ENCODE data around the gene ANP32B.
"Not testable (repeated sequence)": the region's sequence is repeated elsewhere in the genome, so short reads cannot be mapped to it uniquely, and the experiment has no call there.

ANP32B gene

GRCh38 chr9:97996676-97997075, 13.5 kb downstream of the ANP32B start:
- DNase-seq, result not testable (repeated sequence)

- no peak for DNase-seq
Measured at GRCh38 chr9:97997330-97998276, 14.5 kb downstream of the ANP32B start.

DNA sequence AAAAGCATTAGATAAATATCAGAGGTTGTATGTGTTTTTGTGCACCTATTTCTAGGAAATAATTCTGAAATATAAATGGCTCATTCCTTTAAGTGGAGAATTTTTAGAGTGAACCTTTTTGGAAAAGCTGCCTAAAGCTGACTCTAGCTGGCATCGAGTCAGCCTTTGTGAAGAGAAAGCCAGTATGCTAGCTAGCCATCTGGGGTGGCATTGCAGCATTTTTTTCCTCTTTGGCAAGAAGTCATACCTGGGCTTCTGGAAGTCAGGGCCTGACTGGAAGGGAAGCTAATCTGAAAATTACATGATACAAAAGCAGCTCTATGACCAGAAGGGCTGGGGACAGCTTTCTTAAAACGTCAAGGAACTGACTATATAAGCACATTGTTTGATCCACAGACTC, 19.7 kb downstream of the ANP32B start:
- DNase-seq, result no peak

GRCh38 chr9:98006127-98006796, 23.1 kb downstream of the ANP32B start:
- no peak for DNase-seq

DNA sequence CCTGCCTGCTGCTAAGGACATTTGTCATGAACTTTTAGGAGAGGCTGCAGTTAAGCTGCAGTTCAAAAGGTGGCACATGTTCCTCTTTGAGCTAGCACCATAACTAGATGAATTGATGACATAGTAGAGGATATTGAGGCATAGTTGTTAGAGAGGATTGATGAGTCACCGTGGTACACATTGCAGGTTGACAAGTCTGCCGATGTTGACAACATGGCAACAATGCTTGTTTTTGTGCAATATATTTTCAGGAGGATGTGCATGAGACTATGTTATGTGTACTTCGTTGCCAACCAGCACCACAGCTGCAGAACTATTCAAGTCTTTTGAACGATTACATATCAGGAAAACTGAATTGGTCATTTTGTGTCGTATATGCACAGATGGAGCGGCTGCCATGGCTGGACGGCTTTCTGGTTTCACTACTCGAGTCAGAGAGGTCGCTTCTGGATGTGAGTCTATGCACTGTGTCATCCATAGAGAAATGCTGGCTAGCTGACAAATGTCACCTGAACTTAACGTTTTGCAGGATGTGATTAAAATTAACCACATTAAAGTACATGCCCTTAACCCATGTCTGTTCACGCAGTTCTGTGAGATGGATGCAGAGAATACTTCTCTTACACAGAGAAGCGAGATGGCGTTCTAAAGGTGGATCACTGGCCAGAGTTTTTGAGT, 24.2 kb downstream of the ANP32B start:
- no peak for DNase-seq

GRCh38 chr9:98008764-98009163, 25.6 kb downstream of the ANP32B start:
- DNase-seq, result no peak

DNA sequence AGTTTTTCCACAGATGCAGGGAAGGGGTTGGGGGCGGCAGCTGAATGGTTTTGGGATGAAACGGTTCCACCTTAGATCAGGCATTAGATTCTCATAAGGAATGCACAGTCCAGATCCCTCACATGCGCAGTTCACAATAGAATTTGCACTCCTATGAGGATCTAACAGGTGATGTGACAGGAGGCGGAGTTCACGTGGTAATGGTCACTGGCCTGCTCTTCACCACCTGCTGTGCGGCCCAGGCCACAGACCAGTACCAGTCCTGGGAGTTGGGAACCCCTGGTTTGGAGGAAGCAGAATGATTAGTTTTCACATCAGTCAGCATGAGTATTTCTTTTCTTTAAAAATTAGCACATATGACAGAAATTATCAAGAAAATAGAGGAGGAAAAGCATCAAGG, 26.3 kb downstream of the ANP32B start:
- DNase-seq, result no peak

- DNase-seq, result no peak
Measured at GRCh38 chr9:98009936-98010335, 26.8 kb downstream of the ANP32B start.

DNA sequence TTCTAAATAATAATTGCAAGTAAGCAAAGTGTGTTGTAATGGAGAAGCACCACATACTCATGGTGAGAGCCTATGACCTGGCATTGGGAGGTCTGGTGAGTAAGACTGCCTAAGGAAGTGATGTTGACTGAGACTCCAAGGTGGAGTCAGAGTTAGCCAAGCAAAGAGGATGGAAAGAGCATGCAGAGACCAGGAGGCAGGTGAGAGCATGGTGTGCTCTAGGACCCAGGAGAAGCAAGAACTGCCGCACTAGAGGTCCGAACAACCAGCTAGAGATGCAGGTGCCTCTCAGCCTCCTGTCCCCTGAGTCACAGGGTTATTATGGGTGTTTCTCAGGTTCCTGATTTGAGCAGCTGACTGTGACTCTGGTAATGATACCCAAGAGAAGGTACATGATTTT, 27.3 kb downstream of the ANP32B start:
- DNase-seq, result no peak

- no peak for DNase-seq
Measured at GRCh38 chr9:98011122-98011521, 28.0 kb downstream of the ANP32B start.

- no peak for DNase-seq
Measured at GRCh38 chr9:98016137-98016680, 33.1 kb downstream of the ANP32B start.

DNA sequence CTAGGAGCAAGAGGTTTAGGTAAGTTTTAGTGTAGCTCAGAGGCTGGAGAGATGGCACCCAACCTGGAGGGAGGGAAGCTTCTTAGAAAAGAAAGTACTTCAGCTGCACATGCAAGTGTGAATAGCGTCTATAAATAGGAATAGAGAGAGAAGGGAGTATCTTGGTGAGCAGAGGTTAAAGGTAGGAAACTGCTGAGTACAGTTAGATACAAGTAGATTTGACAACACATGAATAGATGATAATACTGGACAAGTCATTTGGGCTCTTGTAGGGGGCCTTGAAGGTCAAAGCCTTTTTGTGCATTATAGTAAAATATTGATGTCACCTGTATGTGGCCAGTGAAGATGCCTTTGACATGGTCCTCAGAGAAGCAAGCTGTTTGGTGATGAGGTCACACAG, 34.2 kb downstream of the ANP32B start:
- no peak for DNase-seq

GRCh38 chr9:98018347-98018746, 35.2 kb downstream of the ANP32B start:
- DNase-seq, result no peak

DNA sequence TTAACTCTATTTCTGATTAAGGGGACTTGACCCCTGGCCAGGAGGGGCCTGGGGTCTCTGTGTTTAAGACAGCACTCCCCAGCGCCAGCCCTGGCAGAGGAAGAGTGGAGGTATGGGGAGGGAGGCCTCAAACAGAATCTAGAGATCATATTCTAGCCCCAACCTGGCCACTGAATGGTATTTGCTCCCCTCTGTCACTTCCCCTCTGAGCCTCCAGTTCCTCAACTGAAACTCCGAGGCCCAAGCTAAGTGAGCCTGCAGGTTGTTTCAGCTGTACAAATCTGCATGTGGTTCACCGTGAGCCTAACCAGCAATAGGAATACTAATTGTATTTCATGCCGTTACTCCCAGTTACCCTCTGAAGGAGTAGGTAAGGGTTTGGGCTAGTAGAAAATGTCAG, 36.0 kb downstream of the ANP32B start:
- no peak for DNase-seq

DNA sequence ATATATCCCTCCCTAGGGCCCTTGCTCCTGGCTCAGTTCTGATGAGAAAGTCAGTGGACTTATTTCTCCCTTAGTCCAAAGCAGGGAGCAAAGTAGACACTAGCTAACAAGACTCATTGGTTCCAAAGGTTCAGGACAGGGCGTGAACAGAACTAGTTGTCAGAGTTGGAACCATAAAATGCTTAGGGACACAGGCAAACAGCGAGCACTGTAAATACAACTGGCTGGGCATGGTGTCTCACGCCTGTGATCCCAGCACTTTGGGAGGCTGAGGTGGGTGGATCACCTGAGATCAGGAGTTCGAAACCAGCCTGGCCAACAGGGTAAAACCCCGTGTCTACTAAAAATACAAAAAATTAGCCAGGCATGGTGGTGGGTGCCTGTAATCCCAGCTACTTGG, 36.7 kb downstream of the ANP32B start:
- DNase-seq, result not testable (repeated sequence)

DNA sequence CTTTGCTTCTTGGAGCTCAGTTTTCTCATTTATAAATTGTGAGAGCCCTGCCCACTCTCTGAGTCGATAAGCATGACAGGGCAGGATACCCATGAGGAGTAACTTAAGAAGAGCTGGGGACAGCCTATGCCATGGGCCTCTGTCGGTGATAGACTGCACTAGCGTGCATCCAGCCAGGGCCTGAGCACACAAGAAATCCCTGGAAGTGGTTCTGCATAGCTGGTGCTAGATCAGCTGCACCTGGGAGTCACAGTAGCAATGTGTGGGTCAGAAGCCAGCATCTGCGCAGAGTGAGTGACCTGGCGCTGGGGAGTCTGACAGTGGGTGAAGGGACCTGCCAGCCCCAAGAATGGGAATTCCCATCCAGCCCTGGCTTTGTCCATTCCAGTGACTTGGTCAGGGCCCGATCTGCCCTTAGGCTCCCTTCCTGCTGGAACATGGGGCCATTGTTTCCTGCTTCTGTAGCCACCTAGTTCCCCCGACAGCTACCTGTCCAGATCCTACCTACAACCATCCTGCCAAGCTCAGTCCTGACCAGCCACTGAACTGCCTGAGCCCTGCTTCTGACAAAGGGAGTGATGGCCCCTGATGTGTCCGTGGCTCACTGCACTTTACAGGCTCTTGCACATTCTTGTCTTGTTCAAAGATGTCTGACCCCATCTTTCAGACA, 37.5 kb downstream of the ANP32B start:
- no peak for DNase-seq

DNA sequence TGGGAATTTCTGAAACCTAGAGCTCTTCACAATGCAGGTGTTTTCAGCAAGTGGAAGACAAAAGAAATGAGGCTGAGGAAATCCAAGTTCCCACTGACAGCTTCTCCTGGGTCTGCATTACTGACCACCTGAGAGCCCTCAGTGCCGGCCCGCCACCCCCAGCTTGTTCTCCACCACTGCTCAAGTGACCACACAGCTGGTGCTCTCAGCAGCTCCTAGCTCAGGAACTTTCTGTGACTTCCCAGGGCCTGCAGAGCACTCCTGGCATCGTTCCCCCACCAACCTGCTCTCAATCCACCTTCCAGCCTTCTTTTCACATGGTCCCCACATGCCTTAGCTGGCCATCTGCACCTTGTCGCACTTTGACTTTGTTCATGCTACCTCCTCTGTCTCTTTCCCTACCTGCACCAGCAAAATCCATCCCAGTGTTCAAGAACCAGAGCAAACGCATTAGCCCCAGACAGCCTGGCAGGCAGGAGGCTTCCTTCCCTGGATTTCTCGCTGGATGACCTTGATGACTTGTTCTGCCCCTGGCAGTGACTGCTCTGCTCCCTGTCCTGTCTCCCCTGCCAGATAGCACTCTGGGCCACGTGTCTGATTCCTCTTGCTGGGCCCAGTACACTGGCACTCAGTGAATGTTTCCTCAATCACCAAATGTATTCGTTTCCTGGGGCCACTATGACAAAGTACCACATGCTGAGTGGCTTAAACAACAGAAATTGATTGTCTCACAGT, 38.3 kb downstream of the ANP32B start:
- no peak for DNase-seq

- no peak for DNase-seq
Measured at GRCh38 chr9:98022447-98022846, 39.3 kb downstream of the ANP32B start.

- no peak for DNase-seq
Measured at GRCh38 chr9:98024702-98025101, 41.6 kb downstream of the ANP32B start.

- DNase-seq, result no peak
Measured at GRCh38 chr9:98031169-98031568, 48.0 kb downstream of the ANP32B start.

- DNase-seq, result no peak
Measured at GRCh38 chr9:98031935-98032334, 48.8 kb downstream of the ANP32B start.

Data from activated naive CD4-positive, alpha-beta T cell treated with anti-CD3 and anti-CD28 coated beads, Interleukin-2, amount 50 U/mL, for 16 hours (primary cell).